ENCODE data around the gene RPUSD1. TPM values are rescaled to one million over a fixed set of nuclear protein-coding genes. Genes with fewer than 3 reads are reported as not detected.

Gene RPUSD1
- polyA plus RNA-seq, 2 of the 4 experiments (the other 2 are of a cell fraction), result 10.6 to 29.3 TPM

DNA sequence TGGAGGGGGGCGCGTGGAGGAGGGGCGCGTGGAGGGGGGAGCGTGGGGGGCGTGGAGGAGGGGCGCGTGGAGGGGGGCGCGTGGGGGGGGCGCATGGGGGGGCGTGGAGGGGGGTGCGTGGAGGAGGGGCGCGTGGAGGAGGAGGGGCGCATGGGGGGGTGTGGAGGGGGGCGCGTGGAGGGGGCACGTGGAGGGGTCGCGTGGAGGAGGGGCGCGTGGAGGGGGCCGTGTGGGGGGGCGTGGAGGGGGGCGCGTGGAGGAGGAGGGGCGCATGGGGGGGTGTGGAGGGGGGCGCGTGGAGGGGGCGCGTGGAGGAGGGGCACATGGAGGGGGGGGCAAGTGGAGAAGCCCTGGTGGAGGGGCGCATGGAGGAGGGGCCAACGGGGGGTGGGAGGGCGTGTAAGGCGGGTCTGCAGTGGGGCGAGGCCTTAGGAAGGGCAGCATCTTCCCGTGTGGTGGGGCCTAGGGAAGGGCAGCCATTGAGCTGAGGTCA, 20.4 kb downstream of the RPUSD1 start:
- FAIRE-seq, result no peak
- ATAC-seq, result peak in 1 of 2 experiments; percentile 12; a peak in 2 of 6 replicates

DNA sequence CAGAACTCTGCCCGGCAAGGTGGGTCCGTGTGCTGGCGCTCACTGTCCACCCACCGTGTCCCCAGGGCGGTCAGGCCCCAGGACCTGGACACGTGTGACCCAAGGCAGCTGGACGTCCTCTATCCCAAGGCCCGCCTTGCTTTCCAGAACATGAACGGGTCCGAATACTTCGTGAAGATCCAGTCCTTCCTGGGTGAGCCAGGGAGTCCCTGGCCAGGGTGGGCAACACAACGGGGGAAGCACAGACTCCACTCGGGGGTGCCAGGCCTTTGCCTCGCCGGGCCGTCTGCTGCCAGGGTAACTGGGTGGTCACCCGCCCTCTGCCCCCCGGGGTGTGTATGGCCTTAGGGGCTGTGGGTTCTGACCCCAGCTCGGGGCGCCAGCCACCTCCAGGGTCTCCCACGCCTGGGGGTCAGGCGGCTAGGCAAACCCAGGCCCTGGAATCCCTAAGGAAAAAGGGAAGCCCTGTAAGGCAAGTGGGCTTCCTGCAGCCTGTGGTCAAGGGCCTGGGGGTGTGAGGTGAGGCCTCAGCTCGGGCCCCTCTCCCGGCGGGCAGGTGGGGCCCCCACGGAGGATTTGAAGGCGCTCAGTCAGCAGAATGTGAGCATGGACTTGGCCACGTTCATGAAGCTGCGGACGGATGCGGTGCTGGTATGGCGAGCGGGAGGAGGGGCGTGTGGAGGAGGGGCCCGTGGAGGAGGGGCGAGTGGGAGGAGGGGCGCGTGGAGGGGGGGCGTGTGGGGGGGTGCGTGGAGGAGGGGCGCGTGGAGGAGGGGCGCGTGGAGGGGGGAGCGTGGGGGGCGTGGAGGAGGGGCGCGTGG, 21.2 kb downstream of the RPUSD1 start:
- FAIRE-seq (no peak), DNase-seq (ENCODE audit: low read depth in 1 of 2, low spot score in 1 of 2) (no peak)
- POLR2A ChIA-PET, result interaction anchor here (0.9 kb wide), 1 partner anchor 21 kb away, joined by 3 read pairs; the partner anchor contains the start of genes CHTF18 and RPUSD1

More for the DNA sequence above, 20.4 kb downstream of the RPUSD1 start:
- H3K27ac ChIP-seq, result peak overlapping the region in 1 of 2 experiments; percentile 40; a peak in 2 of 6 replicates
- no peak for DNase-seq (ENCODE audit: low read depth in 1 of 2, low spot score in 1 of 2)
- CTCF ChIA-PET, result interaction anchor here (2.1 to 15.8 kb wide), 2 partner anchors 18 to 27 kb away, joined by 5 to 105 read pairs; partner anchors contain the start of genes CHTF18, CIAO3 and RPUSD1
- 48% methylated on average over 2 of the region's 38 CpGs for WGBS (ENCODE audit: missing lambda C conversion rate)
- H3K4me3 ChIP-seq, result no peak overlapping the region
- peak overlapping the region; percentile 45; the same call in 2 of the 3 replicates for H3K4me2 ChIP-seq
- TF ChIP-seq, protein P1, sequence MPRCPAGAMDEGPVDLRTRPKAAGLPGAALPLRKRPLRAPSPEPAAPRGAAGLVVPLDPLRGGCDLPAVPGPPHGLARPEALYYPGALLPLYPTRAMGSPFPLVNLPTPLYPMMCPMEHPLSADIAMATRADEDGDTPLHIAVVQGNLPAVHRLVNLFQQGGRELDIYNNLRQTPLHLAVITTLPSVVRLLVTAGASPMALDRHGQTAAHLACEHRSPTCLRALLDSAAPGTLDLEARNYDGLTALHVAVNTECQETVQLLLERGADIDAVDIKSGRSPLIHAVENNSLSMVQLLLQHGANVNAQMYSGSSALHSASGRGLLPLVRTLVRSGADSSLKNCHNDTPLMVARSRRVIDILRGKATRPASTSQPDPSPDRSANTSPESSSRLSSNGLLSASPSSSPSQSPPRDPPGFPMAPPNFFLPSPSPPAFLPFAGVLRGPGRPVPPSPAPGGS (IDR thresholded peaks at IDR 0.05), result no peak
- TF ChIP-seq TFCP2L1 (CRISPR knock-in tag; IDR thresholded peaks at IDR 0.05) (no peak), HOXB13 (CRISPR knock-in tag; IDR thresholded peaks at IDR 0.05; ENCODE audit: low read depth) (no peak), CHD4 (IDR thresholded peaks at IDR 0.05; ENCODE audit: borderline replicate concordance) (no peak), HEYL (CRISPR knock-in tag; IDR thresholded peaks at IDR 0.05) (no peak), CBX2 (IDR thresholded peaks at IDR 0.05; ENCODE audit: borderline replicate concordance, low read depth) (no peak), EHF (CRISPR knock-in tag; IDR thresholded peaks at IDR 0.05) (no peak)
- POLR2A ChIA-PET, result no interaction called here
- H3K9me3 ChIP-seq, result no peaks in the 10 kb centered on the region
- peaks cover 15% of the 10 kb centered on the region for H3K4me1 ChIP-seq

DNA sequence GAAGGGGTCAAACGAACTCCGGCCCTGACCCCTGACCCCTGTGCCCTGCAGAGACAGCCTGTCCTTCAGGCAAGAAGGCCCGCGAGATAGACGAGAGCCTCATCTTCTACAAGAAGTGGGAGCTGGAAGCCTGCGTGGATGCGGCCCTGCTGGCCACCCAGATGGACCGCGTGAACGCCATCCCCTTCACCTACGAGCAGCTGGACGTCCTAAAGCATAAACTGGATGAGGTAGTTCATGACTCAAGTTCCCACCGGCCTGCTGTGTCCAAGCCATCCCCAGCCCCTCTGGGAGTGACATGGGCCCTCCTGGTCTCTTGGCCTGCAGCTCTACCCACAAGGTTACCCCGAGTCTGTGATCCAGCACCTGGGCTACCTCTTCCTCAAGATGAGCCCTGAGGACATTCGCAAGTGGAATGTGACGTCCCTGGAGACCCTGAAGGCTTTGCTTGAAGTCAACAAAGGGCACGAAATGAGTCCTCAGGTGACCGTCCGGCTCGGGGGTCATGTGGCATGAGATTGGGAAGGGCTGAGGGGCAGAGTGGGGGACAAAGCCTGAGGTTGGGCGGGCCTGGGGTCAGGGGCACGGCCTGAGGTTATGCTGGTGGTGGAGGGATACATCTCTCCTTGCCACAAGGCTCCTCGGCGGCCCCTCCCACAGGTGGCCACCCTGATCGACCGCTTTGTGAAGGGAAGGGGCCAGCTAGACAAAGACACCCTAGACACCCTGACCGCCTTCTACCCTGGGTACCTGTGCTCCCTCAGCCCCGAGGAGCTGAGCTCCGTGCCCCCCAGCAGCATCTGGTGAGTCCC, 22.0 kb downstream of the RPUSD1 start:
- Histone ChIP-seq H3K4me2 (no peak overlapping the region), H3K9me3 (no peaks in the 10 kb centered on the region), H3K4me1 (peaks cover 29% of the 10 kb centered on the region), H3K4me3 (no peak overlapping the region), H3K27ac (no peak overlapping the region)
- FAIRE-seq (no peak), DNase-seq (ENCODE audit: low read depth in 1 of 2, low spot score in 1 of 2) (no peak), ATAC-seq (no peak)
- TF ChIP-seq FOXS1 (CRISPR knock-in tag; IDR thresholded peaks at IDR 0.05), result no peak
- TF ChIP-seq, protein P2, sequence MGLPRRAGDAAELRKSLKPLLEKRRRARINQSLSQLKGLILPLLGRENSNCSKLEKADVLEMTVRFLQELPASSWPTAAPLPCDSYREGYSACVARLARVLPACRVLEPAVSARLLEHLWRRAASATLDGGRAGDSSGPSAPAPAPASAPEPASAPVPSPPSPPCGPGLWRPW (IDR thresholded peaks at IDR 0.05), result no peak
- TF ChIP-seq PHF8 (IDR thresholded peaks at IDR 0.05; ENCODE audit: borderline replicate concordance, low read depth), result no peak
- TF ChIP-seq, protein P3, sequence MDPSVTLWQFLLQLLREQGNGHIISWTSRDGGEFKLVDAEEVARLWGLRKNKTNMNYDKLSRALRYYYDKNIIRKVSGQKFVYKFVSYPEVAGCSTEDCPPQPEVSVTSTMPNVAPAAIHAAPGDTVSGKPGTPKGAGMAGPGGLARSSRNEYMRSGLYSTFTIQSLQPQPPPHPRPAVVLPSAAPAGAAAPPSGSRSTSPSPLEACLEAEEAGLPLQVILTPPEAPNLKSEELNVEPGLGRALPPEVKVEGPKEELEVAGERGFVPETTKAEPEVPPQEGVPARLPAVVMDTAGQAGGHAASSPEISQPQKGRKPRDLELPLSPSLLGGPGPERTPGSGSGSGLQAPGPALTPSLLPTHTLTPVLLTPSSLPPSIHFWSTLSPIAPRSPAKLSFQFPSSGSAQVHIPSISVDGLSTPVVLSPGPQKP (IDR thresholded peaks at IDR 0.05; ENCODE audit: low read depth, low read length), result no peak
- ChIA-PET POLR2A (interaction anchor here (0.9 kb wide), 1 partner anchor 22 kb away, joined by 3 read pairs; the partner anchor contains the start of genes CHTF18 and RPUSD1), CTCF (interaction anchor here (1.4 to 15.8 kb wide), 4 partner anchors 20 to 292 kb away, joined by 4 to 105 read pairs (median 4); partner anchors contain the start of genes CHTF18, CIAO3 and RPUSD1)
- 76% methylated on average over 27 of the region's 29 CpGs for WGBS (ENCODE audit: missing lambda C conversion rate)

More for the DNA sequence above, 21.2 kb downstream of the RPUSD1 start:
- Histone ChIP-seq H3K4me1 (peaks cover 21% of the 10 kb centered on the region), H3K4me3 (no peak overlapping the region), H3K9me3 (no peaks in the 10 kb centered on the region), H3K4me2 (no peak overlapping the region), H3K27ac (no peak overlapping the region)
- ATAC-seq, result no peak
- CTCF ChIA-PET, result interaction anchor here (1.4 to 15.8 kb wide), 4 partner anchors 19 to 291 kb away, joined by 4 to 105 read pairs (median 4); partner anchors contain the start of genes CHTF18, CIAO3 and RPUSD1
- 81% methylated on average over 27 of the region's 48 CpGs for WGBS (ENCODE audit: missing lambda C conversion rate)
- TF ChIP-seq RARB (CRISPR knock-in tag; IDR thresholded peaks at IDR 0.05), result no peak
- TF ChIP-seq SREBF2 (IDR thresholded peaks at IDR 0.05), result no peak
- no peak for TF ChIP-seq HDAC2 (IDR thresholded peaks at IDR 0.05)
- TF ChIP-seq MAFK (IDR thresholded peaks at IDR 0.05; ENCODE audit: partially characterized antibody), result peak; percentile 70
